Brain microvascular endothelial cell (primary cell): ENCODE data around the gene IFI27L1.

Experiments used
- DNase-seq: peaks from one replicate; pipeline ENCODE4 v3.0.0-alpha.2; 2020
- H3K27ac ChIP-seq: fragments of 250-450 bp; sonication (Bioruptor Pico); 2 replicates; pipeline ENCODE4 v1.5.1; 2020; ENCODE audit warnings: mild to moderate bottlenecking, moderate library complexity
- H3K27me3 ChIP-seq: fragments of 250-450 bp; sonication (Bioruptor Pico); replicated peaks from 2 replicates; pipeline ENCODE4 v1.5.1; 2020; ENCODE audit warnings: mild to moderate bottlenecking
- H3K36me3 ChIP-seq: fragments of 250-450 bp; sonication (Bioruptor Pico); replicated peaks from 2 replicates; pipeline ENCODE4 v1.5.1; 2020; ENCODE audit warnings: mild to moderate bottlenecking
- H3K4me3 ChIP-seq: 2 replicates; pipeline ENCODE4 v1.5.1; 2011; ENCODE audit warnings: low read depth, mild to moderate bottlenecking, control low read depth, low read length, moderate library complexity
- CTCF ChIP-seq: IDR thresholded peaks from 2 replicates; pipeline ENCODE4 v1.5.1; 2011; ENCODE audit warnings: low read depth, mild to moderate bottlenecking, moderate library complexity, low read length, control low read depth, inconsistent platforms; ENCODE audit errors: missing control alignments
- in situ Hi-C: cut with HindIII; loops from 2 replicates; pipeline ENCODE4 v1.10.0; 2017; ENCODE audit warnings: low sequenced_read_pairs, low pct_ligation_motif_present

The IFI27L1 gene

GRCh38 chr14:94038510-94038909, 42.6 kb upstream of the IFI27L1 start:
- in situ Hi-C loops = no loop called here
- TF ChIP-seq CTCF = no peak

GRCh38 chr14:94038921-94039629, 42.0 kb upstream of the IFI27L1 start:
- in situ Hi-C loops = no loop called here
- Histone ChIP-seq H3K4me3 (no peak overlapping the region), H3K27me3 (no peaks in the 10 kb centered on the region), H3K36me3 (no peaks in the 10 kb centered on the region), H3K27ac (no peak overlapping the region)
- DNase-seq = no peak
- no peak for TF ChIP-seq CTCF

More at GRCh38 chr14:94038510-94038909, 42.6 kb upstream of the IFI27L1 start:
- Histone ChIP-seq H3K27me3 (no peaks in the 10 kb centered on the region), H3K36me3 (no peaks in the 10 kb centered on the region), H3K27ac (no peak overlapping the region), H3K4me3 (no peak overlapping the region)
- DNase-seq = no peak

DNA sequence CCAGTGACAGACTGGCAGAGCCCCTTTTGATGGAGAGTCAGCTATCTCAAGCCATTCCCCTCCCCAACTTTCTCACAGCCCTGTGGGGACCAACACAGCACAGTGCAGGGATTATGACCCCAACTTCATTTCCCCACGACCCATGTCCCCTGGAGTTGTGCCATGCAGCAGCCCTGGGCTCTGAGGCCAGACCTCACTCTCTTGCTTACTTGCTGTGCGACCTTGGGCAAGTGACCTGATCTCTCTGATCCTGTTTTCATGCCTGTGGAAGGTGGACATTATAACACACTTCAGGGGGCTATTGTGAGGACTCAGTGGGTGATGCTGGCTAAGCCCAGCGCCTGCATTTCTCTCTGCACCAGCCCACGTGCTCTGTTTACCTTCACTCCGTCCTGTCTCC, 40.9 kb upstream of the IFI27L1 start:
- H3K4me3 ChIP-seq = no peak overlapping the region
- in situ Hi-C loops = no loop called here
- H3K27ac ChIP-seq = no peak overlapping the region
- no peaks in the 10 kb centered on the region for H3K27me3 ChIP-seq
- H3K36me3 ChIP-seq = peaks cover 2% of the 10 kb centered on the region
- DNase-seq = no peak
- TF ChIP-seq CTCF = no peak

- no peak overlapping the region for H3K4me3 ChIP-seq
- no peak for DNase-seq
- in situ Hi-C loops = no loop called here
- no peaks in the 10 kb centered on the region for H3K27me3 ChIP-seq
- no peak overlapping the region for H3K27ac ChIP-seq
- TF ChIP-seq CTCF = no peak
- H3K36me3 ChIP-seq = peaks cover 2% of the 10 kb centered on the region
These were observed 40.3 kb upstream of the IFI27L1 start for GRCh38 chr14:94040796-94041195.

- DNase-seq = peak; percentile 17
- Histone ChIP-seq H3K4me3 (no peak overlapping the region), H3K27ac (no peak overlapping the region), H3K27me3 (no peaks in the 10 kb centered on the region), H3K36me3 (peaks cover 2% of the 10 kb centered on the region)
- in situ Hi-C loops = no loop called here
- no peak for TF ChIP-seq CTCF
These were observed 39.4 kb upstream of the IFI27L1 start for GRCh38 chr14:94041551-94042346.
